Central memory CD8-positive, alpha-beta T cell (primary cell): ENCODE results near the gene PEDS1.
"Not testable (repeated sequence)": the region's sequence is repeated elsewhere in the genome, so short reads cannot be mapped to it uniquely, and the experiment has no call there.

Source experiments
- ATAC-seq: fragments of 150-1000 bp; cut with Tn5 transposase; replicated peaks from 2 replicates; pipeline ENCODE4 v1.10.0; 2022; ENCODE audit warnings: mild to moderate bottlenecking, moderate FRiP score, moderate number of reproducible peaks; ENCODE audit not compliant: poor library complexity, severe bottlenecking; ENCODE audit errors: extremely low read depth
- DNase-seq, 2 donors: peaks; one replicate each; pipeline ENCODE4 v3.0.0; 2021; ENCODE audit warnings: low spot score in 2 of 2
- H3K27ac Mint-ChIP-seq: one replicate; pipeline ENCODE4 v1.8.0; 2022; ENCODE audit warnings: low read depth, mild to moderate bottlenecking, moderate library complexity, mixed read lengths
- H3K27me3 Mint-ChIP-seq: one replicate; pipeline ENCODE4 v1.8.0; 2022; ENCODE audit warnings: mixed read lengths
- H3K36me3 Mint-ChIP-seq: one replicate; pipeline ENCODE4 v1.8.0; 2022; ENCODE audit warnings: mild to moderate bottlenecking, moderate library complexity, mixed read lengths; ENCODE audit not compliant: insufficient read depth
- H3K4me1 Mint-ChIP-seq: one replicate; pipeline ENCODE4 v1.8.0; 2022; ENCODE audit warnings: mixed read lengths
- H3K4me3 Mint-ChIP-seq: one replicate; pipeline ENCODE4 v1.8.0; 2022; ENCODE audit warnings: mild to moderate bottlenecking, moderate library complexity, mixed read lengths
- H3K9me3 Mint-ChIP-seq: one replicate; pipeline ENCODE4 v1.8.0; 2022; ENCODE audit warnings: mixed read lengths

The PEDS1 gene

GRCh38 chr20:50145566-50145965 lies 8.0 kb downstream of the PEDS1 start:
- Mint-ChIP-seq H3K27ac (peak overlapping the region; percentile 88), H3K27me3 (no peaks in the 10 kb centered on the region), H3K36me3 (peaks cover 11% of the 10 kb centered on the region), H3K4me1 (peaks cover 56% of the 10 kb centered on the region), H3K9me3 (no peaks in the 10 kb centered on the region), H3K4me3 (peak overlapping the region; percentile 75)
- no peak for ATAC-seq
- no peak for DNase-seq

- Mint-ChIP-seq H3K27me3 (no peaks in the 10 kb centered on the region), H3K9me3 (no peaks in the 10 kb centered on the region), H3K36me3 (peaks cover 14% of the 10 kb centered on the region), H3K27ac (no peak overlapping the region), H3K4me3 (no peak overlapping the region), H3K4me1 (peaks cover 56% of the 10 kb centered on the region)
- no peak for DNase-seq
- no peak for ATAC-seq
Observed at GRCh38 chr20:50144362-50144761, 9.2 kb downstream of the PEDS1 start.

GRCh38 chr20:50142812-50143211 lies 10.7 kb downstream of the PEDS1 start:
- Mint-ChIP-seq H3K9me3 (no peaks in the 10 kb centered on the region), H3K4me3 (no peak overlapping the region), H3K27ac (peak overlapping the region; percentile 36), H3K4me1 (peaks cover 44% of the 10 kb centered on the region), H3K27me3 (no peaks in the 10 kb centered on the region), H3K36me3 (peaks cover 16% of the 10 kb centered on the region)
- ATAC-seq (no peak), DNase-seq (no peak)

- ATAC-seq (no peak), DNase-seq (no peak)
- no peak overlapping the region for H3K4me3 Mint-ChIP-seq
- peaks cover 43% of the 10 kb centered on the region for H3K4me1 Mint-ChIP-seq
- H3K9me3 Mint-ChIP-seq = no peaks in the 10 kb centered on the region
- no peak overlapping the region for H3K27ac Mint-ChIP-seq
- H3K36me3 Mint-ChIP-seq = peaks cover 17% of the 10 kb centered on the region
- H3K27me3 Mint-ChIP-seq = no peaks in the 10 kb centered on the region
Observed at GRCh38 chr20:50141811-50142561, 11.5 kb downstream of the PEDS1 start.

GRCh38 chr20:50141018-50141675 lies 12.4 kb downstream of the PEDS1 start:
- DNase-seq (no peak), ATAC-seq (no peak)
- Mint-ChIP-seq H3K9me3 (no peaks in the 10 kb centered on the region), H3K27ac (no peak overlapping the region), H3K4me1 (peaks cover 35% of the 10 kb centered on the region), H3K36me3 (peaks cover 21% of the 10 kb centered on the region), H3K4me3 (no peak overlapping the region), H3K27me3 (no peaks in the 10 kb centered on the region)

- Mint-ChIP-seq H3K9me3 (no peaks in the 10 kb centered on the region), H3K27me3 (no peaks in the 10 kb centered on the region), H3K4me3 (no peak overlapping the region), H3K36me3 (peaks cover 21% of the 10 kb centered on the region), H3K27ac (peak overlapping the region; percentile 29), H3K4me1 (peaks cover 30% of the 10 kb centered on the region)
- ATAC-seq (no peak), DNase-seq (no peak)
Observed at GRCh38 chr20:50140339-50140859, 13.1 kb downstream of the PEDS1 start.

GRCh38 chr20:50138479-50139393 lies 14.8 kb downstream of the PEDS1 start:
- no peak for ATAC-seq
- Mint-ChIP-seq H3K27ac (peak overlapping the region; percentile 62), H3K4me3 (no peak overlapping the region), H3K27me3 (no peaks in the 10 kb centered on the region), H3K4me1 (peaks cover 30% of the 10 kb centered on the region), H3K9me3 (no peaks in the 10 kb centered on the region), H3K36me3 (peaks cover 26% of the 10 kb centered on the region)
- DNase-seq = no peak

GRCh38 chr20:50138120-50138478 lies 15.4 kb downstream of the PEDS1 start:
- Mint-ChIP-seq H3K9me3 (no peaks in the 10 kb centered on the region), H3K4me3 (no peak overlapping the region), H3K27me3 (no peaks in the 10 kb centered on the region), H3K4me1 (peaks cover 28% of the 10 kb centered on the region), H3K36me3 (peaks cover 23% of the 10 kb centered on the region), H3K27ac (peak overlapping the region; percentile 62)
- ATAC-seq (no peak), DNase-seq (no peak)

- H3K4me1 Mint-ChIP-seq = peaks cover 25% of the 10 kb centered on the region
- H3K36me3 Mint-ChIP-seq = peaks cover 23% of the 10 kb centered on the region
- ATAC-seq = not testable (repeated sequence)
Observed at GRCh38 chr20:50137702-50138101, 15.8 kb downstream of the PEDS1 start.

GRCh38 chr20:50136822-50137599 lies 16.5 kb downstream of the PEDS1 start:
- ATAC-seq (no peak), DNase-seq (no peak)
- H3K36me3 Mint-ChIP-seq = peaks cover 22% of the 10 kb centered on the region
- H3K4me3 Mint-ChIP-seq = no peak overlapping the region
- H3K27ac Mint-ChIP-seq = no peak overlapping the region
- peaks cover 31% of the 10 kb centered on the region for H3K4me1 Mint-ChIP-seq
- H3K9me3 Mint-ChIP-seq = no peaks in the 10 kb centered on the region
- H3K27me3 Mint-ChIP-seq = no peaks in the 10 kb centered on the region

More at GRCh38 chr20:50137702-50138101, 15.8 kb downstream of the PEDS1 start:
- H3K27ac Mint-ChIP-seq = peak overlapping the region; percentile 62
- H3K9me3 Mint-ChIP-seq, H3K27me3 Mint-ChIP-seq, DNase-seq, H3K4me3 Mint-ChIP-seq: not testable (repeated sequence)

- H3K9me3 Mint-ChIP-seq, H3K27ac Mint-ChIP-seq, H3K4me3 Mint-ChIP-seq, H3K27me3 Mint-ChIP-seq, DNase-seq, ATAC-seq: not testable (repeated sequence)
- Mint-ChIP-seq H3K4me1 (peaks cover 25% of the 10 kb centered on the region), H3K36me3 (peaks cover 25% of the 10 kb centered on the region)
Observed at GRCh38 chr20:50135157-50135556, 18.4 kb downstream of the PEDS1 start.
